DMS79 (cell line): Measurements from ENCODE around the gene SRXN1.

Experiments
- DNase-seq: peaks from one replicate; lab custom pipeline; 2025; lab: John Stamatoyannopoulos, UW

The SRXN1 gene

DNA sequence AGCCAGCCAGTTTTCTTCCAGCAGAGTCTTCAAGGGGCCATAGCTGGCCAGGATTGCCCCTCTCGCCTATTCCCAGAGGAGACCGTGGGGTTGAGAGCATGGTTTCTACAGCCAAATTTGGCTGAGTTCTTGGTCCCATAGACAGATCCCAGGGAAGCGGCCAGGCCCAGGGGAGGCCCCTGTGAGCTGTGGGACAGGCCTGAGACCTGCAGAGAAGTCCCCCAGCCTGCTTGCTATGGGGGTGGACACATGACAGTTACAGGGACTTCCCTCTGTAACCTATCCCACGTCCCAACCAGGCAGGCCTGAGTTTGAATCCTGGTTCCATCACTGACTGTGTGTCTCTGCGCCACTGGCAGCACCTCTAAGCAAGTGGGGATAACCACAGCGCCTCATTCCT lies 45.5 kb downstream of the SRXN1 start:
- DNase-seq: no peak

DNA sequence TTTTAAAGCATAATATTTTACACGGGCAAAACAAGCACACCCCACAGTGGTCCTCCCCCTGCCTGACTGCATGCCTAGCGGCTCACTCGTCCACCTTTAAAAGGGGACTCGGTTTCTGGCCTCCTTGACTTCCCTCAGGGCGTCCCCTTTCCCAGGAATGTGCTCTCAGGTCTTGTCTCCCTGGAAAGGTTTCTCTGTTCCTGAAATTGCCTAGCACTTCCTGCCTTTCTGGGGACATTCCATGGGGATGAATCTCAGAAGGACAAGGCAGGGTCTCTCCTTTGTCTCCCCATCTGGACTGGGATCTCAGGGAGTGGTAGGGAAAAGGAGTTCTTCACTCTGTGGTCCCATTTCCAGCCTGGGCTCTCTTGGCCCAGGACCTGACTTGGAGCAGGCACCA lies 47.8 kb downstream of the SRXN1 start:
- DNase-seq: no peak

DNA sequence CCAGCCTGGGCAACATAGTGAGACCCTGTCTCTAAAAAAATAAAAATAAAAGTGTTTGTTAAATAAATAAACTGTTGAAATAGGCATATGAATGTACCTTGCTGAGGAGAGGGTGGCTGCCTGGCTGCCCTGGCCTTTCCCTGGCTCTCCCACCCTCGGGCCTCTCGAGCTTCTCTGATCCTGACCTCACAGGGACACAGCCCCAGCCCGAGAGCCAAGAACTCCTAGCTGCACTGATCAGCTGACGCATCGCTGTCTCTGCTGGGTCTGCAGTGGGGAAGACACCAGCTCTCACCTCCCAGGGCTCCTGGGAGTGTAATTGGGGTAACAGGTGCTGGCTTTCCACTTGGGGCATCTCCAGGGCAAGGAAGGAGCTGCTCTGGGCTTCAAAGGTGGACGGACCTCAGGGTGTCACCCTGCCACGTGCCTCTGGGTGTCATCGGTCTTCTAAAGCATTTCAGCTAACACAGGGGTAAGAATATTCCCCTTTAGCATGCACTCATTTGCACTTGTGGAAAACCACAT lies 49.8 kb downstream of the SRXN1 start:
- no peak for DNase-seq

DNA sequence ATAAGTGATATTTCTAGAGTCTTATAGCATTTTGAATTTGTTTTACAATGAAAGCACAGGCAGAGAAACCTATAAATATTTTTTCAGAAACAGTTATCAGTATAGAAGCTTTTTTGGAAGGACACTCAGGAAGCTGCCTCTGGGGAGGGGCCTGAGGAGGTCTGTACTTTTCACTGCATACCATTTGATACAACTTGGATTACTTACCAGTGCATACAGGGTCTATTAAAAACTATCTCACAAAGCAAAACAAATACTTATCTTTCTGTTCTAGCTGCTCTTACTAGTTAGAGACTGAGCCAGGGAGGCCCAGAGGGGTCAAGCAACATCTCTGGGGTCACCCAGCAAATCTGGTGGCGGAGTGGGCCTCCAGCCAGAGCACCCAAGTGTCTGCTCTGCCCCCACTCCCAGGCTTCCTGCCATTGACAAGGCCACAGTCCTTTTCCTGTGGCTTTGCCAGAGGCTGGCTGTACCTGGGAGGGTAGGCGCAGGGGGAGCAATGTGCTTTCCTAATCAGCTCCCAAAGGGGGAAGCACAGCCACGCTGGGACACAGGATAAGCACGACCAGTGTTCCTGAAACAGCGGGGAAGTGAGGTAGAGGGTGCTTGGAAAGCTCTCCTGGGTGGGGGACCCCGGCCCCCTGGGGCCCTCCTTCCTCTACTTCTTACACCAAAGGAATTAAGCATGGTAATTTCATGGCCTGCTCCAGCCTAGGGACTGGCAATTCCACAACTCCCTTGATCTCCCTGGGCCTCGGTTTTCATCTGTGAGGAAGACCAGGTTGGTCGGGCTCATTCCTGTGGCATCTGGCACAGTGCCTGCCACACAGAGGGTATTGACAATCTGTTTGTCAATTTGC lies 50.7 kb downstream of the SRXN1 start:
- DNase-seq: no peak

DNA sequence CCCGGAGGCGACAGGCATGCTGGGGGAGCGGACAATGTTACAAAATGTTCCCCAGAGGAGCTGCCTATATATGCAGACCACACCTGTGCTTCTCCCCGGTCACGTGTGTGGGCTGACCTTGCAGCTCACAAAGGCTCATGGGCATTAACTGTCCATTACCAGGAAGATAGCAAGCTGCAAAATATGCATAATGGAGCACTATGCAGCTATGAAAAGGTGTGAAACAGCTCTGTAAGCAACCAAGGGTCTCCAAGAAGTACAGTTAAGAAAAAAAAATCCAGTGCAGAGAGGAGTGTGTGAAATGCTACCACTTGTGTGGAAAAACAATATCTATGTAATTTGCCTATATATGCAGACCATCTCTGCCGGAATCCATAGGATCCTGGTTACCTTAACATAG lies 52.3 kb downstream of the SRXN1 start:
- no peak for DNase-seq

DNA sequence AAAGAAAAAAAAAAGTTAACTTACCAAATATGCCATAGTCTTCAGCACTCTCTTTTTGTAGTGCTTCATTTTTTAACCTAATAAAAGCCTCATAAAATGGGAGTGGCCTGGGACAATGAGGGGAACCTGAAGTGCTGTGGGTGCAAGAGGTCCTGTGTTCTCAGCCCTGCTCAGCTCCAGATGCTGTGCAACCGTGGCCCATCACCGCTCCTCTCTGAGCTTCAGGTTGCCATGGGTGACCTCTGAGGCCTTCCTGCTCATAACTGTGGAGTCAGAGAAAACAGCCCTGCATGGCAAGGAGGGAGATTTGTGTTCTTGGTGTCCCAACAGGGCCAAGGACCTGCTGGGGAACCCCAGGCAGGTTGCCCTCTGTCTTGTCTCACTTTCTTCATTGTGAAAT lies 52.9 kb downstream of the SRXN1 start:
- no peak for DNase-seq

DNA sequence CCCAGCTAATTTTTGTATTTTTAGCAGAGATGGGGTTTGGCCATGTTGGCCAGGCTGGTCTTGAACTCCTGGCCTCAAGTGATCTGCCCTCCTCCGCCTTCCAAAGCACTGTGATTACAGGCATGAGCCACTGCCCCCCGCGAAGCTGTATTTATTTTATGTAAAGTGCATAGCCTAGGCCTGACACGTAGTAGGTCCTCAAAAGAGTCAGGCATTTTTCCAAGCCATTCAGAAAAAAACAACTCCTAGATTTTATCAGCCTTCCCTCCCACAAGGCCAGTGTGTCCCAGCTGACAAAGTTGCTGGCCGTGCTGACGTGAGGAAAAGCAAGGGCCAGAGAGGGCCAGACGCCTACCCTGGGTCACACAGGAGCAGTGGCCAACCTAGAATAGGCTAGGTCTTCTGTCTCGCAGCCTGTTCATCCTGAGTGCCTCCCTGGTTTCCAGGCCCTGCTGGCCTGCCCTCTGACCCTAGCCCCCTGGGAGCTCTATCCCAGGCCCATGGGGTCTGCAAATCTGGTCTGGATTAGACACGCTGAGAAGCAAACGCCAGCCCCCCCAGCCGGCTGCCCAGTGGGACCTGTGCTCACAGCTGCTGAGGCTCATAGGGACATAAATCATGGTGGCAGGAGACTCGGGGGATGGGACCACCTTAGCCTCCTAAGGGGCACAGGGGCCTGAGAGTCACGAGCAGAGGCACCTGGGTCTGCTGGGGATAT lies 54.7 kb downstream of the SRXN1 start:
- no peak for DNase-seq

DNA sequence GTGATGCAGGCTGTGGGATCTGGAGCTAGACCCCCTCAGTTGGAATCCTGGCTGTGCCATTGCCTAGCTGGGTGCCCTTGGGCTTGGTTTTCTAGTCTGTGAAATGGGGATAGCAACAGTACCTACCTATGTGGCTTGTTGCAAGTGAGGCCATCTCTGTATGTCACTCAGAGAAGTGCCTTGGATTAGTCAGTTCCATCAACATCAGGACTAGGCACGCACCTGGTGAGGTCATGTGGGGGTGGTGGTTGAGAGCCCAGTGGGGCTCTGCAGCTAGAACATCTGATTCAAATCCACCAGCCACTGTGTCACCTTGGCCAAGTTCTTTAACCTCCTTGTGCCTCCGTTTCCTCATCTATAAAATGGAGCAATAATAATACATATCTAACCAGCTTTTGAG lies 55.4 kb downstream of the SRXN1 start:
- no peak for DNase-seq
